GM19328 (cell line): ENCODE data around the gene HLX.

Experiments
- ATAC-seq: cut with Tn5 transposase; IDR thresholded peaks from one replicate; pipeline ENCODE4 v1.9.1; 2021; ENCODE audit warnings: mild to moderate bottlenecking, moderate library complexity; ENCODE audit not compliant: unreplicated experiment

Gene HLX

GRCh38 chr1:220895412-220895946, 16.2 kb downstream of the HLX start:
- no peak for ATAC-seq

DNA sequence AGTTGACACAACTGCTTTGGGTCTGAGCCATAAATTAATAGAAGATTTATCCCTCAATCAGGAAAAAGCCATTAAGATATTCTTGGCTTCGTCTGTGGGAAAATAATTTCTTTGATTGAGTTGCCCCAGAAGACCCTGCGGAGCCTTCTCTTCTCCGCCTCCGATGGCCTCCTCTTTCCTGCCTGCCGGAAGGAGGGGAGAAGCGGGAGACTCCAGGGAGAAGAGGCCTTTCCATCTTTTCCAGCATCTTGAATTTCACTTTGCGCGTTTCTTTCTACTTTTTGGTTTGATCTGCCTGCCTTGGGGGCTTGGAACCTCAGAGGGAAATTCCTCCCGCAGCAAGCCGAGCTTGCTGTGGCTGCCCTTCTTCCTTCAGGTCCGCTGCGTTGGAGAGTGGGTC, 16.8 kb downstream of the HLX start:
- no peak for ATAC-seq

- ATAC-seq = no peak
These were observed 21.6 kb downstream of the HLX start for GRCh38 chr1:220900842-220901241.

GRCh38 chr1:220901881-220902280, 22.6 kb downstream of the HLX start:
- ATAC-seq = no peak

GRCh38 chr1:220902916-220903315, 23.7 kb downstream of the HLX start:
- no peak for ATAC-seq

GRCh38 chr1:220904876-220905275, 25.6 kb downstream of the HLX start:
- ATAC-seq = no peak

DNA sequence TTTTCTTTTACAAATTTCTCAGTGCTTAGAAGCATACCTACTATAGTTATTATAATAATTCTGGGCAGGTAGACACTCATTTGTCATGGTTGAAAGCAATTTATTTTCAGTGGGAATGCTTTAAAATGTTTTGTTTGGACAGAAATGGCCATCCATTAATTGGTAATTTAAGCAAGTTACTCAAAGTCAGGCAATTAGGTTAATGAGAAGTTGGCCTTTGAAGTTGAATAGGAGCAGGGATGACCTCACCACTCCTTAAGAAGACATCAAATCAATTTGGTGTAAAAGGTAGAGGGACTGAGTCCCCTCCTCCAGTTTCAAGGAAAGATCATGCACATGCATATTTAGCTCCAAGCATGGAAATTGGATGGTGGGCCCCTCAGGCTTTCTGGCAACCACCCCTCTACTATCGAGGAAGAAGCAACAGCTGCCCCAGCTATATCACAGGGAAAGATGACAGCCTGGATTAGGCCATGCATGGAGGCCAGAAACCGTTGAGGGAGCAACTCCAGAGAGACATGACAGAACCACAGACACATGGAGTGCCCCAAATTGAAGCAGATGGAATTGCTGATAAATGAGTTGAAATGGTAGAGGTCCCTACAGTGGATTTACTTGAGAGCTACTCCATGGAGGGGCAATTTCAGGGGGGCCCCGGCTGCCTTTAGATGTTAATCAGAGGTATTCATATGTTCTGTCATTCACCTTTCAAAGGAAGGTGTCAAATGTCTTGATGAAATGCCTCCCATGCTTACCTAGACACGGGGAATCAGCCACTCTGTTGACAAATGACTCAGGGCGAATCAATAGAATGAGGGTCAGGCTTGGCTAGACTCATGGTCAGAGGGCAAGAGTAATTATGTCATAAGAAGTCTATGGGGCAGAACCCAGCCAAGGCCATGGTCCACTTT, 26.7 kb downstream of the HLX start:
- no peak for ATAC-seq

DNA sequence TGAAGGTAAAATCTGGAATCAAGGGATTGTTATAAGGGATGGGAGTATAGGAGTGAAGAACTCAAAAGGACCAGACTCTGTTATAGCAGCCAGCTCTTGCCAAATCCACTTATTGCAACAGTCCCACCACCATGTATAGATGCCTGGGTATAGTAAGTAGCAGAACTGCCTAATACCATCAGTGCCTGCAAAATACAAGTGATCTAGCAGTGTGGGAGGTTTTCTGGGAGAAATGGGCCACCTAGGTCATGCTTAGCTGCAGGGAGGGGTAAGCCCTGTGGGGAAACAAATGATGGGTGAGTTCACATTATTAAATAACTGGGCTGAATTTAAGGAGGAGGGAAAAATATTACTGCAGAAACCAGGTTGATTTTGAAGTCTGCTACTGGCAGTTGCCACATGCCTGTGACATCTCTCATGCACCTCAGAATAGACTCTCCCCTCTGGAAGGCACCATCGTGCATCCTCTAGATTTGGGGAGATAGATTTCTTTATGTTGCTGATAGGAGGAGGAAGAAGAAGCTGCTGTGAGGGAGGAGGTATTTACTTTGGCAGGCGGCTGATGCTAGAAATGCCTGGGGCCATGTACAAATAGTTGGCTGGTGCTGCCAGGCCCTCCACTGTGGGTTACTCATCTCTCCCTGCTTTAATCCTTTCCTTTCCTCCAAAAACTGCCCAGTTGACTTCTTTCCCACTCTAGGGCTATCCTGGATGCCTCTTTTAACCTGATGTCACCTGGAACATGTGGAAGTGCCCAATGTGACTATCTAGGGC, 27.5 kb downstream of the HLX start:
- ATAC-seq = no peak

GRCh38 chr1:220908757-220909156, 29.5 kb downstream of the HLX start:
- no peak for ATAC-seq

DNA sequence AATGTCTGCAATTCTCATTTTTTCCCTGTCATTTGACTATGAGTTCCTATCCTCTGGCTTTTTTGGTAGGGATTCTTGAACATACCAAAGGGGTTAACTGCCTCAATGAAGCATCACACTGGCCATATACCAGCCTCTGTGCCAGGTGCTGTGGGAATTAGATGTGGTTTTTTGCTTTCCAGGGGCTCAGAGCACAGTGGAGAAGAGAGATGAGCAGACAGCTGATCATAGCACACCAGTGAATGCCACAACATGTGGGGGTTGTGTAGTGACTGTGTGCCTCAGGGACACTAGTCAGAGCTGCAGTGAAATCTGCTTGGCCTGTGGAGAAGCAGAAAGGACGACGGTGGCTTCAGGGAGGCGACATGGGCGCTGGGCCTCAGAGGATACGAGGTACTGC, 30.8 kb downstream of the HLX start:
- no peak for ATAC-seq

- ATAC-seq = no peak
These were observed 35.3 kb downstream of the HLX start for GRCh38 chr1:220914283-220915116.

DNA sequence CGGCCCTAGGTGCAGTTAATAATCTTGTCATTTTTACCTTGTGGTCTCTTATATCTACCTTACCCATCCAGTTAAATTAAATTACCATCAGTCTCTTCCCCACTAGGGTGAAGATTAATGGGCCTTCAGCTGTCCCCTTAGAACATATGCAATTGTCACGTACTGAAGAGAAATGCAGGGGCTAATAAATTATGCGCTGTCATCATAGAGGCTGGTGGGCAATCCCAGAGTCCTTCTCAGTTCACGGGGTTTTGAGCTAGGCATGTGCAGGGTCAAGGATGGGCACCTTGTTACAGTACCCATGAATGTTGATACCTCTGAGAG, 35.8 kb downstream of the HLX start:
- no peak for ATAC-seq

GRCh38 chr1:220915954-220916353, 36.7 kb downstream of the HLX start:
- no peak for ATAC-seq

GRCh38 chr1:220917101-220917500, 37.9 kb downstream of the HLX start:
- ATAC-seq = no peak

DNA sequence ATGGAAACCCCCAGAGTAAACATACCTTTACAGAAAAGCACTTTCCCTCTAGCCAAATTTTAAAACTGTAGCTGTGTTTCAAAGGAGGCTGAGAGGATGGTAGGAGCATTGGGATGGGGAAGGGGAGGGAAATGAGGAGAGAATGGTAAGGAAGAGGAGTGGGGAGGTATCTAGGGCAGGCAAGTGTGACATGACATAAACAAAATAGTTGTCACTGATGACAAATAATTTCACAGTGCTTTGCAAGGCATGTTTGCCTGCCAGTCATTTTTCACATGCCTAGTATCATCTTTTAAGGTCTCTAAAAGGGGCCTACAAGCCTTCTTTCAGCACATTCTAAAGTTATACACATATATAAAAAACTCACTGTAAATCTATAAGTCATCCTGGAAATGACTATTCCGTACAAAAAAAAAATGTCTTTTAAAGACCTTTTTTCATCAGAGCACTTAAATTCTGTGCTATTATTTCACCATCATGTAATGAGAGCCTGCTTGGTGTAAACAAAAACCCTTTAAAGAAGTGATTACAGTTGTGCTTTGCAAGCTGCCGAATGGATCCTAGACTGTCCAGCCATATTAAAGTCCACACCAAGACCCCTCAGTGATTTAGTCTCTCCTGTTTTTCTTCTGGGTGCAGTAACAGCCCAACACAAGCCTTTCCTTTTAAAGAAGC, 38.4 kb downstream of the HLX start:
- no peak for ATAC-seq

- ATAC-seq = no peak
These were observed 39.2 kb downstream of the HLX start for GRCh38 chr1:220918285-220918951.

DNA sequence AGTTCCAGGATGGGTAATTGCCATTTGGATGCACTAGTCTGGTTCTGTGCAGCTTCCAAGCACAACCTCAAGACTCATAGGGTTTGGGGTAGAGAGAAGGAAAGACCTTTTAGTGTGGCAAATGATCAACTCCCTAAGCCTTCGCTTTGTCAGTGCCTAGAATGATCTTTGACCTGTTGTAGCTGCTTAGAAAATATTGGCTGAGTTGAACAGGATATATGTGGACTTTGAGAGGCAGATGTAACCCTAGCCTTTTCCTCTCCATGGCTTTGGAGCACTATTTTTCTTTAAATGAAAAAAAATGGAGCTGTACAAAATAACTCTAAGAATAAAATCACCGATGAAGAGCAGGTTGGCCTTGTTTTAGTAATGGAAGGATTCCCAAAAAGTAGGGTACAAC, 41.7 kb downstream of the HLX start:
- no peak for ATAC-seq

- no peak for ATAC-seq
These were observed 42.3 kb downstream of the HLX start for GRCh38 chr1:220921498-220921897.

DNA sequence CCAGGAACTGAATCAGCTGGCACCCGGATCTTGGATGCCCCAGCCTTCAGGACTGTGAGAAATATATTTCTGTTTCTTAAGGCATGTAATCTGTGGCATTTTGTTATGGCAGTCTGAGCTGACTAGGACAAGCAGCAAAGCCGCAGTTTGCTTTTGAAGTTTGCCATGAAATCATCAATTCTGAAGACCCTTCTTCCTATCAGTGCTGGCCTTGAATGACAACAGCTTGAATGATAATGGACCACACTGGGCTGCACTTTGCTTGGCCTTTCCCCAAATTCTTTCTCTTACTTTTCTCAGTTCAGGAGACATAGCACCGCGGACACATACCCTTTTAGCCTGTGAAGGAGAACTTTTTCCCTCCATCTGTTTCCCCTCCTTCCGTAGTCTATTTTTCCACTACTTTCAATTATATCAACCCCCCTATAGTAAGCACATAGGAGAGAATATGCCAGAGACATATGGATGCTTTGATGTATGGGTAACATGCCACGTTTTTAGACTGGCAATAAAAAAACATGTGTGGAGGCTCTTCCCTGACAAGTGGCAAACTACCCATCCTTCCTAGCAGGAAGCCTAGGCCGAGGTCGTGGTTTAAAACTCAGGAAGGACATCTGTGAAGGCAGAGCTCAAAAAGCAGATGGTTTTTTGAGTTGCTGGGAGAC, 42.9 kb downstream of the HLX start:
- ATAC-seq = no peak

DNA sequence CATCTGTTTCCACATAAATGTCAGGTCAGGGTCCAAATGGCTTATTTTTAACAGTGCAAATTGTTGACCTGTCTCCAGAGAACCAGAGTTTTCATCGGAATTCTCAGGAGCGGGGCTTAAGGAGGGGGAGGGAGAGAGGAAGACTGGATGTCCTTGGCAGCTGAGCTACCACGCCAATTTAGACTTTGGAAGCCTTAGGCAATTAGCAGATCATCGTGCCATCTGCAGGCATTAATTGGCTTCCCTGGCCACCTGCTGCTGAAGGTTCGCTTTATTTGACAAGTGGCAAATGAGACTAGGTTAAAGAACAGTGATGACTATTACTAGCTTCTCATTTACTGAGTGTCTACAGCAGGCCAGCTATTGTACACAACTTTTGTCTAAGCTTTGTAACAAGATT, 43.7 kb downstream of the HLX start:
- ATAC-seq = no peak
